ENCODE results near the gene IL6ST.
"Not testable (repeated sequence)": the region's sequence is repeated elsewhere in the genome, so short reads cannot be mapped to it uniquely, and the experiment has no call there.

Gene IL6ST

GRCh38 chr5:55994495-55994997 is at the start of gene IL6ST:
TSS of gene IL6ST (minus strand) at chr5:55994963. CDS start at chr5:55976278, 18,685 bp downstream.
- no peak for DNase-seq

DNA sequence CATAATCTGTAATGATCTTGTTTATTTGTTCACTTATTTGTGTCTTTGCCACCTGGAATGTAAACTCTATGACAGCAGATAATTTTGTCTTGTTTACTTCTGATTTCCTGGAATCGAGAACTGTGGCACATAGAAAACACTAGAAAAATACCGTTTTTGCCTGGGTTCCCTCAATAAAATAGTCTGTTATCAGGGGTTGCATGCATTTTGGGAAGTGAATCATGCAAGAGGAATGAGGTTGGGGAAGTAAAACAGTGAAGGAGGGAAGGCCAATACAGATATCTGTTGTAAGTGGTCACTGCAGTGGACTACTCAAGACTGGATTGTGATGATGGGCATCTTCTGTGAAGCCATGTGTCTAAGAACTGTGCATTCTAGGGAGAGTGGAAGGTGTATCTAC is 45.2 kb upstream of the IL6ST start:
- DNase-seq, result no peak

GRCh38 chr5:56038206-56038605 is 43.4 kb upstream of the IL6ST start:
- DNase-seq, result not testable (repeated sequence)

DNA sequence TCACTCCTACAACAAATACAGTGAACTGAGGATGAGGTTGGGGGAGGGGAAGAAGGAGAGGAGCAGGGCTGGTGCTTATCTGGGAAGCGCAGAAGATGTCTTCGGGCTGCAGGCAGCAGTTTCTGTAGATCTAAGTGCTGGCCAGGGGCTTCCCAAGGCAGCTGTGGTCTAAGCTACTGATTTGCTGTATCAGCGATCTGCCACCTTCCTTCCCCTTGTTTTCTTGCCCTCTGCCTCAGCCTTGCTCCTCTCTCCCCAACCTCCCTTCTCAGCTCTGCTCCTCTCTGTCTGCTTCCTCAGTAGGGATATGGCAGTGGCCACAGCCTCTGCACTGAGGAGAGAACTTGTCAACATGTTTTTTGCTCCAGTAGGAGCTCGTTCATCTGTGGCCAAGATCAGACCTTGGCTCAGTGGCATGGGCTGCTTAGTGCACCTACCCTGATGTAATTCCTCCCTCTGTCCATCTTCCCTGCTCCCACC is 42.8 kb upstream of the IL6ST start:
- DNase-seq, result no peak

DNA sequence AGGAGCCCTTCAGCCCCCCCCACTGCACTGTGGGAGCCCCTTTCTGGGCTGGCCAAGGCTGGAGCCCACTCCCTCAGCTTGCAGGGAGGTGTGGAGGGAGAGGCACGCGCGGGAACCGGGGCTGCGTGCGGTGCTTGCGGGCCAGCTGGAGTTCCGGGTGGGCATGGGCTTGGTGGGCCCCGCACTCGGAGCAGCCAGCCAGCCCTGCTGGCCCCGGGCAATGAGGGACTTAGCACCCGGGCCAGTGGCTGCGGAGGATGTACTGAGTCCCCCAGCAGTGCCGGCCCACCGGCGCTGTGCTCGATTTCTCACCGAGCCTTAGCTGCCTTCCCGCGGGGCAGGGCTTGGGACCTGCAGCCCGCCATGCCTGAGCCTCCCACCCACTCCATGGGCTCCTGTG is 40.6 kb upstream of the IL6ST start:
- DNase-seq, result not testable (repeated sequence)

DNA sequence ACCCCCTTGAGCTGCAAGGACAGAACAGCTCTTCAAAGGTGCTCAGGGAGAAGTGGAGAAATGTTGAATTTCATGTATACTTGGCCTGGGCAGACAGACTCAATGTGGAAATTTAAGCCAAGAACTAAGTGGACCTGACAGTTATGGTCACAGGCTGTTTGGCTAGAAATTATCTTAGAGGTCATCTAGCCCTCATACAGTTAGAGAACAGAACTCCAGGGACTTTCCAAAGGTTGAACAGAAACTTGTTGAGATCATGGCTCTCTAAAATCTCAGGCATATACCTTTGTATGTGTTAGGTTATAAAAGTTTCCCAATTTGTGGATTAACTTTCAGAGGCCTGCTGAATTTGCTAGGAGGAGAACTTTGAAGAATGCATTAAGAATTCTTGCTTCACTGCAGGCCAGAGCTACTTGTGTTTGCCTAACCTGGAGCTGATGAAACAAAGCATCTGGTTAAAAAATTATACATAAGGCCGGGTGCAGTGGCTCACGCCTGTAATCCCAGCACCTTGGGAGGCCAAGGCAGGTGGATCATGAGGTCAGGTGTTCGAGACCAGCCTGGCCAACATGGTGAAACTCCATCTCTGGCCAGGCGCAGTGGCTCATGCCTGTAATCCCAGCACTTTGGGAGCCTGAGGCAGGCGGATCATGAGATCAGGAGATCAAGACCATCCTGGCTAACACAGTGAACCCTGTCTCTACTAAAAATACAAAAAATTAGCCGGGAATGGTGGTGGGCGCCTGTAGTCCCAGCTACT is 35.3 kb upstream of the IL6ST start:
- not testable (repeated sequence) for DNase-seq

- DNase-seq, result no peak
These were observed 34.7 kb upstream of the IL6ST start for GRCh38 chr5:56029457-56029856.

GRCh38 chr5:56028708-56029107 is 33.9 kb upstream of the IL6ST start:
- DNase-seq, result no peak

GRCh38 chr5:56026863-56027300 is 32.1 kb upstream of the IL6ST start:
- DNase-seq, result no peak

DNA sequence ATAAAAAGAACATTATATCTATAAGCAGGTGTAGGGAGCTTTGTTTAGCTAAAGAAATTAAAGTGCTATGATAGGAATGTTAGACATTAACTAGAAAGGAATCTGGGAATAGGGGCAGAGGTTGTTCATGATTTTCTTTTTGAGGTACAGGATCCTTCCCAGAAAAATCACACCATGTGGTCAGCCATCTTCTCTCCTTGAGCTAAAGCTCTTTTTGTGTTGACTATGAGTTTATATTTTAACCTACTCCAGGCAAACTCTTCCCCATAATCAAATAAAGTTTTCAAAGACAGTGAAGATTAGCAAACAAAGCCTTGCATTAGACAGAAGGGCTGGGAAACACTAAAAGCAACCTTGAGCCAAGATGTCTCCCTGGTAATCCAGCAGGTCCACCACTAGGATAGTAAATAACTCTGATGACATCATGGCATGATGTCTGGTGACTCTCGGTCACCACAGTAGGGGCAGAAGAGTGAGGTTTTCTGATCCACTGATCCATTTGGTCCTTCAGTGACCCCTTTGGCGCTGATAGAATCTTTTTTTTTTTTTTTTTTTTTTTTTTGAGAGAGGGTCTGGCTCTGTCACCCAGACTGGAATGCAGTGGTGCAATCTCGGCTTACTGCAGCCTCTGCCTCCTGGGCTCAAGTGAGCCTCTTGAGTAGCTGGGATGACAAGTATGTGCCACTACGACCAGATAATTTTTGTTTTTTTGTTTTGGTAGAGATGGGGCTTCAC is 30.6 kb upstream of the IL6ST start:
- no peak for DNase-seq

- DNase-seq, result no peak
These were observed 30.0 kb upstream of the IL6ST start for GRCh38 chr5:56024810-56025150.

DNA sequence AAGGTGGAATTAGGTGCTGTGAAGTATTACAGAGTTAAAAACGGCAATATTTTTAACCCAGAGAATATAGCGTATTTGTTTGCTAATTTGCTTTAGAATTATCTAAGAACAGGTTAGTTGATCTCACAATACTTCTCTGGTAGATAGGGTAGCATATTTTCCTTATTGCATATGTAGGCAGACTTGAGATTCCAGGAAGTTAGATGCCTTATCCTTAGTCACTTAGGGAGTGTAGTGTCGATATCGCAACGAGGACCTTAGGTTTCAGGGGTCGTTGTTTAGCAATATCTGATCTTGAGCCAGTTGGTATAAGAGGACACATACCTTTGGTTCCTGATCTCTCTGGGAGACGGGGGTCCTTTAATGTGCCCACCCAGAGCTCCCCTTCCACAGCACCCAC is 28.5 kb upstream of the IL6ST start:
- DNase-seq, result no peak

- DNase-seq, result no peak
These were observed 24.8 kb upstream of the IL6ST start for GRCh38 chr5:56019306-56020272.

DNA sequence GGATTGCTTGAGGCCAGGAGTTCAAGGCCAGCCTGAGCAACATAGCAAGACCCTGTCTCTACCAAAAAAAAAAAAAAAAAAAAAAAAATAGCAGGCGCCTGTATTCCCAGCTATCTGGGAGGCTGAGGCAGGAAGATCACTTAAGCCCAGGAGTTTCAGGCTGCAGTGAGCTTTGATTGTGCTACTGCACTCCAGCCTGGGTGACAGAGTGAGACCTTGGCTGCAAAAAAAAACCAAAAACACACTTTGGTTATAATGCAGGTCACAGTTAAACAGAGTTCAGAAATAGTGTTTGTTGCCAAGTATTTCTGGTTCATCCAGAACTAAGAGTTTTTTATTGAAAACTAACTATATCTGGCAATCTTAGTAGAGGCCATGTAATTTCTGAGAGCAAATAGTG is 24.1 kb upstream of the IL6ST start:
- DNase-seq, result no peak

GRCh38 chr5:56014701-56015100 is 19.9 kb upstream of the IL6ST start:
- not testable (repeated sequence) for DNase-seq

GRCh38 chr5:56013939-56014338 is 19.2 kb upstream of the IL6ST start:
- DNase-seq, result not testable (repeated sequence)

DNA sequence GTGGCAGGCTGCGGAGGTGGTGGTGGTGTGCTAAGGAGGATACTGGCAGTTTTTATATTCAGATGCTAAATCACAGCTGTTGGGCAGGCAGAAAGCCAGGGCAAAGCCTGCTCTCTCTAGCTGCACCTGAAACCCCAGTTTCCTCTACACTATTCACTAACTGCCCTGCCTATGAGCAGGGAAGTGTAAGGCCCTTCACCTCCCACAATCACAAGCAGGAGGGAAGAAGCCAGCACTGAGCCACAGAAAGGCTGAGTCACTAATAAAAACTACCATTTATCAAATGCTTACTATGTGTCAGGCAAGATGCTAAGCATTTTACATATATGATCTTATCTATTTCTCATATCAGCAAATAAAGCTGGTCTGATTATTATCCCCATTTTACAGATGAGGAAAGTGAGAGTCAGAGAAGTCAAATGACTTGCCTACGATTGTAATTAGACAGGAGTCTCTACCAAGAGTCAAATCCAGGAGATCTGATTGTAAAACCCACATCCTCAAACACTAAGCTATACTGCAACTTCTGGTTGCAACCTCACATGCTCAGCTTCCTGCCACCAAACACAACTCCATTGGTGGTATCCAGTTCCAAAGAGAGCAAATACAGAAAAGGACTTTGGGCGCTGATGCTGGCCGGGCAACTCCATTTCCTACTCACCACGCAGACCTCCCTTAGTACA is 17.7 kb upstream of the IL6ST start:
- no peak for DNase-seq

DNA sequence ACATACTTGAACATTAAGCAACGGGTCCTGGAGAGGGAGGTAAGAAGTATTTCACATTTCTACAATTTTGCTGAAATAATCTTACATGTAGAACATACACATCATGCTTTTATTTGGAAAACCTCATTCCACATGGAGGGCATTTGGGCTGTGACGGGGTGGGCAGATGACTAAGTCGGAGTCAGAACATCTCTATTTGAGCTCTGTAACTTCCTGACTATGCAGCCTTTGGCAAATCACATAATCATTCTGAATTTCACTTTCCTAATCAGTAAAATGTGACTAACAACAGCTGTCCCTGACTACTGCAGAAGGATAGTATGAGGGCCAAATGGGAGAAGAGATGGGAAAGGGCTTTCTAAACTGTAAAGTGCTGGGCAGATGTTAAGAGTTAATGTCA is 17.1 kb upstream of the IL6ST start:
- no peak for DNase-seq

- DNase-seq, result no peak
These were observed 15.7 kb upstream of the IL6ST start for GRCh38 chr5:56010431-56010830.

GRCh38 chr5:56006600-56006999 is 11.8 kb upstream of the IL6ST start:
- DNase-seq, result no peak

GRCh38 chr5:56006094-56006493 is 11.3 kb upstream of the IL6ST start:
- no peak for DNase-seq

DNA sequence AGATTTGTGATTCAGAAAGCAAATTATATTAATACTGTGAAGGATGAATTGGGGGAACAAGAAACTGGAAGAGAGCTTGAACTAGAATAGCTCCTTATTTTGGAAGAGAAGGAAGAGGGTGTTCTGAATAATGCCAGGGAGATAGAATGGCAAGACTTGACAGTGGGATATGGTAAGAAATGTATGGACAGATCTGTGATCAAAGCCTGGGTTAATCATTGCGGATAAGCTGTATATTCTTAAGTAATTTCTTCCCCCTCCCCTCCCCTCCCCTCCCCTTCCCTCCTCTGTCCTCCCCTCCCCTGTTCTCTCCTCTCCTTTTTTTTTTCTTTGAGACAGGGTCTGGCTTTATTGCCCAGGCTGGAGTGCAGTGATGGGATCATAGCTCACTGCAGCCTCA is 10.1 kb upstream of the IL6ST start:
- DNase-seq, result no peak
